Measurements from ENCODE around the gene ECHDC1. TPM values are rescaled to one million over a fixed set of nuclear protein-coding genes. Genes with fewer than 3 reads are reported as not detected.
"Not testable (repeated sequence)": the region's sequence is repeated elsewhere in the genome, so short reads cannot be mapped to it uniquely, and the experiment has no call there.

Gene ECHDC1, protein sequence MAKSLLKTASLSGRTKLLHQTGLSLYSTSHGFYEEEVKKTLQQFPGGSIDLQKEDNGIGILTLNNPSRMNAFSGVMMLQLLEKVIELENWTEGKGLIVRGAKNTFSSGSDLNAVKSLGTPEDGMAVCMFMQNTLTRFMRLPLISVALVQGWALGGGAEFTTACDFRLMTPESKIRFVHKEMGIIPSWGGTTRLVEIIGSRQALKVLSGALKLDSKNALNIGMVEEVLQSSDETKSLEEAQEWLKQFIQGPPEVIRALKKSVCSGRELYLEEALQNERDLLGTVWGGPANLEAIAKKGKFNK
- polyA plus RNA-seq, result 100 to 1,000 TPM in 1 of 3 donors, 10 to 100 TPM in 2; 27.1 to 121 (median 77.8) TPM

DNA sequence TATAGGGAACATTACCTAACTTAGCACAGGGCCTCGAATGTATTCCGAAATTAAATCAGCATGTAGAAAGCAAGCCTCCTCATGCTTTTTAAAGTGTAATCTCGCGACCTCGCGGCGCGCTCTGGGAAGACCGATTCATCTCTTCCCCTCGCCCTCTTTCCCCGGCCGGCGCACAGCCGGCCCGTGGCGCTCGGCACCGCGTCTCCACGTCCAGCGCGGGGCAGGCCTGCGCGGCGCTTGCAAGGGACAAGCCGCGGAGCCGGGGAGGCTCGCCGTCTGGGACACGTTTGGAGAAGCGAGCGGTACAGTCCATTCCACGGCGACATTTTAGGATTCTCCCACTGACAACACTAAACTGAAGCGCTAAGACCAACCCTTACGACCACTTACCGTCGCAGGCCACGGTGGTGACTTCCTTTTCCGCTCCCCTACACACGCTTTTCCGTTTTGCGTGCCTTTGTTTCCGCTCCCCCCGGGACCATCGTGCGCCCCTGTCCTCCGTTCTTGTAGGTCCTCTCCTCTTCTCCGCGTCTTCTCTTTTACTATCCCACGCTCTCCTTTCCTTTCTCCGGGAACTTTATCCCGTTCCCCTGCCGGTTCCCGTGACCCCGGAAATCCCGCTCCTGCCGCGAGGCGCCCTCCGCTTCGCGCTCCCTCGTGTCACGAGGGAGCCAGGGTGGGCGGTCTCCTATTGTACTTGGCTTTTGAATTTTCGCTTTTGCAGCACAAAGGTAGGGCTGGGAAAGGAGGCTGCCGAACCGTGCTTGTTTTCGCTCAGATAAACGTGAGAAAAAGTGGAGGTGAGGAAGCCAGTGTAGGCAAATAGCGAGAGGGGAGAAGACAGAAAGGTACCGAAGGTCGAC lies at the start of gene ECHDC1:
ECHDC1 (minus strand) TSS at position 664 of the 863 bp plus-strand sequence. CDS start 12,581 bp downstream, outside the sequence.
- WGBS, 3 donors, result 1% methylated on average over 71 to 74 of the region's 75 CpGs
- no peak within 1 kb of the TSS for H3K27ac ChIP-seq (ENCODE audit: low read depth, low read length)

DNA sequence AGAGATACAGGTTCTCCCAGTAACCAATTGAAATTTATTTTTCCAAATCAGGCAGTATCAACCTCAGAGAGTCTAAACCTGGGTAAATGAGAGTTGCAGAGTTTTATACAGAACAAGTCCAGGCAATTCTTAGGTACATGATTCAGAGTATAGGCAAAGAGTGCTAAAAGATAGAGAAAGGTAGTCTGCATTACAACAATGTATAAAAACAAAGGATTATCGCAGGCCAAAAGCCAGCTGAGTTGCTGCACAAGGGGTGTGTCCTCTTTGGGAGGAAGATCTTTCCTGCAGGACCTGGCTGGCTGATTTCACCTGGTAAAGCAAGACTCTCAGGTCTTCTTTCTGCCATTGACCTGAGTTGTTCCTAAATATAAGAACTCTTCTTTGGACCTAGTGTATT lies 48.9 kb upstream of the ECHDC1 start:
- whole genome bisulfite sequencing, 3 donors, result 88 to 93% (median 90%) methylated on average over 1 of the region's 1 CpG
- no peak overlapping the region for H3K27ac ChIP-seq (ENCODE audit: low read depth, low read length)

DNA sequence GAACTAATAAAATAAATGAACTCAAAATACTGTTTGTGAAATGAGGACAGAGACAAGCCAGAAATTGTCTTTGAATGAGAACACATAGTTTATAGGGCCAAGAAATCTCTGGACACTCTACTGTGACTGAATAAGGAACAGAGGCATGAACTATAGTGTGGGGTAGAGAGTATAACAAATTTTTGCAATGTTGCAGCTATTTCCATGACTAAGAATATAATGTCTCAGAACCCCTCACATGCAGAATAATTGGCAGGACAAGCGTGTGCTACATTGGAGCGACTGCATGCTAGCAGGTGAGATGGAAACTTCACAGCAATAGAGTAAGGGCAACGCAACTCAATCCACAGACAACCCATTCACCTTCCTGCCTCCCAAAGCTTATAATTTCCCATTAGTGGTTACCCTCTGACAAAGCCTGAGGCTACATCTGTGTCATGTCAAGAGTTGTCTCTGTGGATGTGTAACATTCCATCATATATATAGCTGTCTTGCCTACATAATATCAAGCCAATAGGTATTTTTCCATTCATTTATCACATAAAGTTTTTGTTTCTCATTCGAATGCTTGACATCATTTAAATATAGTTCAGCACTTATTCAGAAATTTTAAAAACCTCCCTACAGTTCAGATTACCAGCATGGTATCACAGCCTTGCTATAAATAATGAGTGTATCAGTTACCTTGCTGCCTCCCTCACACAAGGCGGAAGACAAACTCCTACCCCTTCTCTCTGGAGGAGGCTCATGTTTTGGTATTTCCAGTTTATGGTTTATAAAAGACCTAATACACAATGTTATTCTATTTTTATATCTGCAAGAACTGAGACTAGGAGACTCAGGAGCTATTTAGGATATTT lies 47.9 kb upstream of the ECHDC1 start:
- 72 to 83% (median 78%) methylated on average over 5 of the region's 5 CpGs for WGBS, 3 donors
- no peak overlapping the region for H3K27ac ChIP-seq (ENCODE audit: low read depth, low read length)

DNA sequence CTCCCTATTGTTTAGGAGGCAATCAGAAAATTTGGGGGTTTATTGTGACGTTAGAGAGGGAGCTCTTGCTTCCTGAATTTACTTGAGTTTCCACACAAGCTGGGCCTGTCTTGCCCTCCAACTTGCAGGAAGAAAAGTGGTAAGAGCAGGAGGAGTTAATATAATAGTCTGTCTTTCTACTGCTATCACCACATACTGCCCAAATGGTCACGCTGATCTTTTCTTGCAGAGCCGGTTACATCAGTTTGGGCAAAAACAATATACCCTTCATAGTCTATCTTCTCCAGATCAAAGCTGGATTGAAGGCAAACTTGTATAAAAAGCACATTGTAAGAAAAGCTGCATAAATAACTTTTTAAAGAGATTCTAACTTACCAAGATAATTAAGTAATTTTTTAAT lies 46.3 kb upstream of the ECHDC1 start:
- WGBS, 3 donors, result 70 to 79% (median 78%) methylated on average over 3 of the region's 3 CpGs
- no peak overlapping the region for H3K27ac ChIP-seq (ENCODE audit: low read depth, low read length)

DNA sequence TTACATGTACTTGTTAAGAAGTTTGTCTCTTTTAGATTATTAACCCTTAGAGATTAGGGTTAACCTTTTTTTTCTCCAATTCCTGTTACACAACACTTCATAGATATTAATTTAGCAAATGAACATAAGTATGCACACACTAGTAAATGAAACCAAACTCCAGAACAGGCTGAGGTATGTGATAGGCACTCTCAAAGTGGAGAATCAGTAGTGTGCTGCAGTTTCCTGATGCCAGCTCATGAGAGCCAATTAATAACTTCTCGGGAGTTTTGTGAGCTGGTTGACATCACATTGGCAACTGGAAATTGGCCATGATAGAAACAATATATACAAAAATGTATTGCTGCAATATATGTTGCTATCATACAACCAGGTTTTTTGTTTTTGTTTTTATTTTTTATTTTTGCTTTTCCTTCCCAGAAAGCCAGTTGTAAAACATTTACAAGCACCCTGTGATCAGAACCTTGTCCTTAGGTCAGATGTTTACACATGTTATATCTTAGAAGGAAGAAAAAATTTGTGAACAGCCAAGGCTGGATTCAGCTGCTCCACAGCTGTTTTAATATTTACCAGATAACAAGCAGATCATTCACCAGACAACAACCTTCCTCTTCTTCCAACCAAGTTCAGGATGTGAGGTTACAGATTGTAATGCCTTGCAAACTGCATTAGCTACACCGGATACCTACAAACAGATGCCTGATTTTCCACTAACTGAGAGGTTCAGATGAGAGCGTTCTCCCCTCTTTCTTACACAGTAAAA lies 42.4 kb upstream of the ECHDC1 start:
- H3K27ac ChIP-seq (ENCODE audit: low read depth, low read length), result no peak overlapping the region
- WGBS, 3 donors, result 46 to 74% (median 74%) methylated on average over 3 of the region's 3 CpGs

DNA sequence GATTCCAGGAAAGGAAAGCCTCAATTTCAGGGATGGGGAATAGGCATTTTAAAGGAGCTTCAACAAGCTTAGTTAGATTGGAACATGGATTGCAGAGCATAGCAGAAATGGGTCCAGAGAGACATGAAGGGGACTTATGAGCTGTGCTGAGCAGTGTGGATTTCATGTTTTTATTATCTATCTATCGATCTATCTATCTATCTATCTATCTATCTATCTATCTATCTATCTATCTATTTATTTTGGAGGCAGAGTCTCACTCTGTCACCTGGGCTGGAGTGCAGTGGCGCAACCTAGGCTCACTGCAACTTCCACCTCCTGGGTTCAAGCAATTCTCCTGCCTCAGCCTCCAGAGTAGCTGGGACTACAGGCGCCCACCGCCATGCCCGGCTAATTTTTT lies 41.4 kb upstream of the ECHDC1 start:
- not testable (repeated sequence) for H3K27ac ChIP-seq (ENCODE audit: low read depth, low read length)
- 94 to 97% (median 95%) methylated on average over 5 of the region's 5 CpGs for WGBS, 3 donors

DNA sequence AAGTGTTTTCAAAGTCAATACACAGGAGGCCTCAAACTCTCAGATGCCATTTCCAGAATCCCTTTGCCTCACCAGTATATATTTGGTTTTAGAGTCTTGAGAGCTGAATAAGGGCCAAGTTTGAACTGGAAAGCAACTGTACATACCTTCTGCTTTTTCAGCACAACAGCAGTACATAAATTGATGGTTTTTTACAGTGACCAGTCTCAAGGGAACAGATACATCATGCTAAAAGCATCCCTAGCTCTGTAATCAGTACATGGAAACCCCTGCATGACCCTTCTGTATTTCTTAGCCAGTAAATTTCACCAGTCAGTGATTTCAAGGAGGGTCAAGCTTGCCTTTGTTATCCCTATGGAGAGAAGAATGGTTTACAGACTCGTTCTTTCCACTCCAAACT lies 40.6 kb upstream of the ECHDC1 start:
- WGBS, 3 donors, result 48 to 76% (median 59%) methylated on average over 1 of the region's 1 CpG
- no peak overlapping the region for H3K27ac ChIP-seq (ENCODE audit: low read depth, low read length)

DNA sequence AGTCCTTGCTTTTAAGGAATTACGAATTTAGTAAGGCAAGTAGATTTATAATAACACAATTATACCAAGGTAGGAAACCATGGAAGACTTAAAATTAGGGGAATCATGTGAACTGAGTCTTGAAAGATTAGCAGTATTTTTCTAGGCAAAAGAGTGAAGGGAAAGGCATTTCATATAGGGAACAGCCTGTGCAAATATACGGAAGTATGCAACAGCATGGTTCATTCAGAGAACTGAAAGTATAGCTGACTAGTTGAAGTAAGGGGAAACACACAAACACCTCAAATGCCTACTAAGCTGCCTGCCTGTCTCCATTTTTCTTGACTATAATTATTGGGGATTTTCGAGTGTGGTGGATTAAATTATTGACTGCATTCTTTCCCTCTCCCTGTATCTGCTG lies 39.0 kb upstream of the ECHDC1 start:
- WGBS, 3 donors, result 89 to 97% (median 94%) methylated on average over 3 of the region's 3 CpGs
- H3K27ac ChIP-seq (ENCODE audit: low read depth, low read length), result no peak overlapping the region

DNA sequence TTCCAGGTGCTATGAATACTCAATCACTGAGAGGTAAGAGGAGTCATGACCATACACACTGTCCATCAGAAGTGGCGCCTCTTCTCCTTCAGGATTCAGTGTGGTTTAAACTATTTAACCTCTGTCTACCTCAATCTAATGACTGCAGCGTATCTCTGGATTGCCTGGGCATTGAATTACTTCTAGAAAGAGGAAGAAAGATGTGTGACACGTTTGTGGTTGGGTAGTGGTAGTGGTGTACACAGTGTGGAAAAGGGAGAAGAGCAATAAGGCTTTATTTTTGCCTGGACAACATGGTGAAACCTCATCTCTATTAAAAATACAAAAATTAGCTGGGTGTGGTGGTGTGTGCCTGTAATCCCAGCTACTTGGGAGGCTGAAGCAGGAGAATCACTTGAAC lies 38.0 kb upstream of the ECHDC1 start:
- 76 to 90% (median 81%) methylated on average over 3 of the region's 3 CpGs for WGBS, 3 donors
- H3K27ac ChIP-seq (ENCODE audit: low read depth, low read length), result no peak overlapping the region

DNA sequence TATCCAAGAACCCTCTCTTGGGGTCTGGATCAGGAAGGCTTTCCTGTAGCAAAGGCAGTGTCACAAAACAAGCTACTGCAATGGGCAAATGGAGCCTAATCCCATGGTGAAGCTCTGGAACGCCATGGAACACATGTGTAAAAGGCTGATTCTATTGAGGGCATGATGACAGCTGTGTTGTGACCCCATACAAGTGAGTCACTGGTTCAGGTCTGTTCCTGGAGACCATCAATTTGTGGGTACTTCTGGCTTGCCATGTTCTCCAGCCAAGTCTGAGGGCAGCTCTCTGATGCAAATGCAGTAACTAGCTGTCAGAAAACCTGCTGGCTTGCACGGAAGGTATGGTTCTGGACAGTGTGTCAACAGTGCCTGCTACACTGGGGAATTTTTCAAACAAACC lies 33.3 kb upstream of the ECHDC1 start:
- 85 to 92% (median 91%) methylated on average over 2 of the region's 2 CpGs for WGBS, 3 donors
- H3K27ac ChIP-seq (ENCODE audit: low read depth, low read length), result no peak overlapping the region

DNA sequence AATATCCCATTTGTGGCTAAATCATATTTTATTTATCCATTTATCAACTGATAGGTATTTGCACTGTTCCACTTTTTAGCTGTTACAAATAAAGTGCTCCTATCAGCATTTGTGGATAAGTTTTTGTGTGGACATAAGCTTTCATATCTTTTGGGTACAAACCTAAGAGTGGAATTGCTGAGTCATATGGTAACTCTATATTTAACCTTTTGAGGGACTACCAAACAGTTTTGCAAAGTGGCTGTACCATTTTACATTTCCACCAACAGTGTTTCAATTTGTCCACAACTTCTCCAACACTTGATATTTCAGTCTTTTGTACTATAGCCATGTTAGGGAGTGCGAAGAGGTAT lies 23.6 kb upstream of the ECHDC1 start:
- 97 to 98% (median 97%) methylated on average over 1 of the region's 1 CpG for WGBS, 3 donors

DNA sequence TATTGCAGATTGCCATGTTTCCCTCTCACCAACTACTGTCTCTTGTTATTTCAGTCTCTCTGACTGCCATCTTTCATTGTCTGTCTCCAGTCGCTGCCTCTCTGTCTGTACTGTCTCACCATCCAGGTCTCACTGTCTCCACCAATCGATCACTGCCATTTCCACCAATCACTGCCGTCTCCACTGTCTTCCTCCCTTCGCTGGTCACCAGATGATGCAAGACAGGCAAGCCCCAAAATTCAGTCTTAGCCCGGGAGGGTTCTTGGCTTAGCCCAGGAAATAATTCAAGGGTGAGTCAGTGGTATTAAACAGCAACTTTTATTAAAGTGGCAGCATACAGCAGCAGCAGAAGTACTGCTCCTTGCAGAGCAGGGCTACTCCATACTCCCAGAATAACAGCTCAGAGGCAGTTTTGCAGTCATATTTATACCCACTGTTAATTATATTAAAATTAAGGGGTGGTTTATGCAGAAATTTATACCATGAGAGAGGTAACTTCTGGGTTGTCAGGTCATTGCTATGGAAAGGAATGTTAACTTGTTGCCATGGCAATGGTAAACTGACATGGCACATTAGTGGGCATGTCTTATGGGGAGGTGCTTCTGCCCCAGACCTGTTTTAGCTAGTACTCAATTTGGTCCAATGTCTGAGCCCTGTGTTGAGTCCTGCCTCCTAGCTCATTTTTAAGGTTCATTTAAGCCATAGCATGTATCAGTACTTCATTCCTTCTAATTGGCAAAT lies 23.0 kb upstream of the ECHDC1 start:
- H3K27ac ChIP-seq (ENCODE audit: low read depth, low read length), result no peak overlapping the region
- WGBS, 3 donors, result 33 to 65% (median 34%) methylated on average over 5 of the region's 5 CpGs

More for the DNA sequence above, 23.6 kb upstream of the ECHDC1 start:
- no peak overlapping the region for H3K27ac ChIP-seq (ENCODE audit: low read depth, low read length)

DNA sequence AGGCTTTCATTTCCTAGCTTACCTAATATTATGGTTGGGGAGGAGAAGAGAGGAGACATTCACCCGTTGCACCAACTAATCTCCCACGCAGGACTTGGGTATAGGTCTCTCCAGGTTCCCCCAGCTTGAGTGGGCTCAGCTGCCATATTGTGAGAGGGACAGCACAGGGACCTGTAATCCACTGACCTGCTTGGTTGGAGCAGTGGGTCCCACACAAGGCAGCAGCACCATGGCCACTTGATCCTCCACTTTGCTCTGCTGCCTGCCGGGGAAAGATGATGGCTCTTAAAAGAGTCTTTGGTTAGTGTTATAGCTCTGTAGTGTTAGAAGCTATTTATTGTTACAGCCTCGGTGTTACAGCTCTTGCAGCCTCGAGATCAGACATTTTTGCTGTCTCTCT lies 22.5 kb upstream of the ECHDC1 start:
- WGBS, 3 donors, result 81 to 96% (median 94%) methylated on average over 5 of the region's 5 CpGs
- no peak overlapping the region for H3K27ac ChIP-seq (ENCODE audit: low read depth, low read length)

DNA sequence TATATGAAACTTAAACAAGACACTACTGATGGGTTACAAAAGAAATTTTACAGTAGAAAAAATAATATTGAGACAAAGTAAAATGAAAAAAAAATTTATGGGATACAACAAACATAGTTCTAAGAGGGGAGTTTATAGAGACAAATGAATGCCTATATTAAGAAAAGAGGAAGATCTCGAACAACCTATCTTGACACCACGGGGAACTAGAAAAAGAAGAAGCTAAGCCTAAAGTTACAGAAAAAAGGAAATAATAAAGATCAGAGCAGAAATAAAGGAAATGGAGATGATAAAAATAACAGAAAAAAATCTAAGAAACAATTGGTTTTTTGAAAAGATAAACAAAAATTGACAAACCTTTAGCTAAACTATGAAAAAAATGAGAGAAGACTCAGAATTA lies 9.1 kb upstream of the ECHDC1 start:
- no peak overlapping the region for H3K27ac ChIP-seq (ENCODE audit: low read depth, low read length)
- 47 to 90% (median 61%) methylated on average over 2 of the region's 2 CpGs for WGBS, 3 donors

DNA sequence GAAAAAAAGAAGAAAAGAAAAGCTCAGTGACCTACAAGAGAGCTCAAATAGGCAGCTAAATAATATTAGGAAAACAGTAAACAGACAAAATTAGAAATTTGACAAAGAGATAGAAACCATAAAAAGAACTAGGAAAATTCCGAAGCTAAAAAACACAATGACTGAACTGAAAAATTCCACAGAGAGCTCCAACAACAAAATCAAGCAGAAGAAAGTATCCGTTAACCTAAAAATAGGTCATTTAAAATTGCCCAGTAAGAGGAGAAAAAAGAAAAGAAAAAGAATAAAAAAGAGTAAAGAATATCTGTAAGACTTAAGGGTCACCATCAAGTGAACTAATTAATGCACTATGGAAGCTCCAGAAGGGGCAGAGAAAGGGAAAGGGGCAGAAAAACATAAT lies 6.6 kb upstream of the ECHDC1 start:
- 97 to 100% (median 99%) methylated on average over 2 of the region's 2 CpGs for WGBS, 3 donors
- no peak overlapping the region for H3K27ac ChIP-seq (ENCODE audit: low read depth, low read length)

DNA sequence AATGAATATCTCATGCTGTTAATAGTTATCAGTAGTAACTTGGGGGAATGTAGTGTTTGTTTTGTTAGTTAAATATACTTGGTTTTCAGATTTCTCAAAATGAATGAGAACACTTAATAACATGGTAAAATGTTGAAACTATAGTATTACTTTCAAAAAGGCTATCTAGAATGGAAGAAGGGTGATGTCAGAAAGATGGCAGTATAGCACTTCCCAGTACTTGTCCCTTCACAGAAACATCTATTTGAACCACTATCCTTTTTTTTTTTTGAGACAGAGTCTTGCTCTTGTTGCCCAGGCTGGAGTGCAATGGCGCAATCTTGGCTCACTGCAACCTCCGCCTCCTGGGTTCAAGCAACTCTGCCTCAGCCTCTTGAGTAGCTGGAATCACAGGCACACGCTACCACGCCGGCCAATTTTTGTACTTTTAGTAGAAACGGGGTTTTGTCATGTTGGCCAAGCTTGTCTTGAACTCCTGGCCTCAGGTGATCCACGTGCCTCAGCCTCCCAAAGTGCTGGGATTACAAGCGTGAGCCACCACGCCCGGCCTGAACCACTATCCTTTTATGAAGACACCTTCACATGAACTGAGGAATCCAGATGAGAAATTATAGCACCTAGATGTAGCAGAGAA lies 4.7 kb upstream of the ECHDC1 start:
- H3K27ac ChIP-seq (ENCODE audit: low read depth, low read length), result no peak overlapping the region
- WGBS, 3 donors, result 88 to 99% (median 90%) methylated on average over 10 of the region's 10 CpGs

DNA sequence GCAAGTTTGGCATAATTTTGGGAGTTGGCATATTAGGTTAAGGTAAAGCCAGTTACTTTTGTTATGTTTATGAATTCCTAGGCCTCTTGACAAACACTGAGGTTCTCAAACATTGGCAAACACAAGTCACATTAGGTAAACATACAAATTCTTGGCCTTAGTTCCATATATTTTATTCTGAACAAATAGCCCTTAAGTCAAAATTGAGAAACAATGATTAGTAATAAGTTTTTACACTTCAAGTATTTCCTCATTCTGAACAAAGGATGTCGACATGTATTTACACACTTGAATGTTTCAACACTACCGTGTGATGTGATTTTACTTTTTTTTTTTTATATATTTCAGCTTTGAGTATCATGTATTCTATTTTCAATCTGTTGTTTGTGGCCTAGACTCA lies 3.8 kb upstream of the ECHDC1 start:
- no peak overlapping the region for H3K27ac ChIP-seq (ENCODE audit: low read depth, low read length)
- 30 to 52% (median 47%) methylated on average over 2 of the region's 2 CpGs for WGBS, 3 donors

Data from adipose tissue (tissue), 3 donors.